Smooth muscle cell (in vitro differentiated cells): ENCODE results near the gene PIEZO2. TPM values are rescaled to one million over a fixed set of nuclear protein-coding genes. Genes with fewer than 3 reads are reported as not detected.

Experiments
- DNase-seq: peaks from one replicate; lab custom pipeline; 2025; ENCODE audit not compliant: unreplicated experiment; lab: John Stamatoyannopoulos, UW
- H2AFZ ChIP-seq: fragments of 200-600 bp; sonication (generic); 2 replicates; pipeline ENCODE4 v1.6.0; 2016; ENCODE audit warnings: antibody characterized with exemption, low read depth, mild to moderate bottlenecking
- H3F3A ChIP-seq: fragments of 200-600 bp; sonication (generic); 2 replicates; pipeline ENCODE4 v1.6.0; 2017; ENCODE audit warnings: antibody characterized with exemption, low read depth
- H3K27ac ChIP-seq: fragments of 200-600 bp; sonication (generic); 2 replicates; pipeline ENCODE4 v1.5.1; 2016; ENCODE audit warnings: low read depth, mild to moderate bottlenecking
- H3K27me3 ChIP-seq: fragments of 200-600 bp; sonication (generic); 2 replicates; pipeline ENCODE4 v1.6.1; 2016; ENCODE audit warnings: low read depth, mild to moderate bottlenecking
- H3K36me3 ChIP-seq: fragments of 200-600 bp; sonication (generic); 2 replicates; pipeline ENCODE4 v1.5.1; 2016; ENCODE audit warnings: low read depth
- H3K4me1 ChIP-seq: fragments of 200-600 bp; sonication (generic); 2 replicates; pipeline ENCODE4 v1.5.1; 2016; ENCODE audit warnings: low read depth
- H3K4me2 ChIP-seq: fragments of 200-600 bp; sonication (generic); 2 replicates; pipeline ENCODE4 v1.6.0; 2016; ENCODE audit warnings: mild to moderate bottlenecking
- H3K4me3 ChIP-seq: fragments of 200-600 bp; sonication (generic); 2 replicates; pipeline ENCODE4 v1.5.1; 2016; ENCODE audit warnings: mild to moderate bottlenecking
- H3K79me2 ChIP-seq: fragments of 200-600 bp; sonication (generic); 2 replicates; pipeline ENCODE4 v1.6.0; 2016; ENCODE audit warnings: low read depth, mild to moderate bottlenecking
- H3K9ac ChIP-seq: fragments of 200-600 bp; sonication (generic); 2 replicates; pipeline ENCODE4 v1.6.0; 2016; ENCODE audit warnings: low read depth
- H3K9me3 ChIP-seq: fragments of 200-600 bp; sonication (generic); replicated peaks from 2 replicates; pipeline ENCODE4 v1.5.1; 2016; ENCODE audit warnings: low read depth
- H4K20me1 ChIP-seq: fragments of 200-600 bp; sonication (generic); 2 replicates; pipeline ENCODE4 v1.6.0; 2016; ENCODE audit warnings: low read depth
- CTCF ChIP-seq: fragments of 200-600 bp; sonication (generic); IDR thresholded peaks from 2 replicates; pipeline ENCODE4 v1.5.1; 2017; ENCODE audit warnings: borderline replicate concordance, mild to moderate bottlenecking, antibody characterized with exemption; ENCODE audit not compliant: insufficient read depth, poor library complexity, severe bottlenecking
- WGBS: methylation state at CpG from one replicate; pipeline ENCODE4 v1.1.7; 2016; ENCODE audit warnings: low lambda C conversion rate; 5-methylcytosine and 5-hydroxymethylcytosine counted together
- polyA plus RNA-seq: library from polyadenylated mRNA; unstranded; fragments of >200 nt; fragmentation: Nextera tagmentation; extraction: Ambion mirVana; gene quantifications from 2 replicates; pipeline ENCODE4 v1.2.1, GENCODE V29; 2016
- total RNA-seq: library from RNA; depleted of rRNA; stranded (reverse); fragments of >200 nt; gene quantifications from 2 replicates; pipeline ENCODE4 v1.2.3, GENCODE V29; 2014

Gene PIEZO2
- total and polyA plus RNA-seq, 2 experiments from 2014 or later = 1.3 to 4.7 TPM

DNA sequence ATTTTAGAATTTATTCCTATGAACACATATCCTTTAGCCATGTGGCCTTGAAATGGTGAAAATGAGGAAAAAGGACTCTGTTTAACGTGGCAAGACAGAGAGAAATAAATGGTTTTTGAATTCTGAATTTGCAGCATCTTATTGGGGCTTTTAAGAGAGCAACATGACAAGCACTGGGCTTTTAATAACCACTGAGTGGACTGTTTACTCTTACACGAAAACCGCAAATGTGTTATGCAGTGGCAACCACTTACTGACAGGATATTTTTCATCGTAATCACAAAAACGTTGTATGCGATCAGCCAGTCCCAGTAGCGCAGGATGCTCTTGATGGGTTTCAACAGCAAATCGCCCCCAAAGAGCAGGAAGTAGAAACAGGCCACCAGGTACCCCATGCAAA lies 397.0 kb downstream of the PIEZO2 start:
- Histone ChIP-seq H3K4me1 (peaks cover 8% of the 10 kb centered on the region), H3K9me3 (no peaks in the 10 kb centered on the region), H3K36me3 (no peaks in the 10 kb centered on the region), H4K20me1 (no peaks in the 10 kb centered on the region), H3K4me3 (no peak overlapping the region), H3K9ac (no peak overlapping the region), H3K27ac (no peak overlapping the region), H2AFZ (no peak overlapping the region), H3K4me2 (no peak overlapping the region), H3K27me3 (no peaks in the 10 kb centered on the region), H3K79me2 (no peaks in the 10 kb centered on the region), H3F3A (peaks cover 5% of the 10 kb centered on the region)
- no peak for DNase-seq
- TF ChIP-seq CTCF = no peak
- 62% methylated on average over 8 of the region's 8 CpGs for WGBS

DNA sequence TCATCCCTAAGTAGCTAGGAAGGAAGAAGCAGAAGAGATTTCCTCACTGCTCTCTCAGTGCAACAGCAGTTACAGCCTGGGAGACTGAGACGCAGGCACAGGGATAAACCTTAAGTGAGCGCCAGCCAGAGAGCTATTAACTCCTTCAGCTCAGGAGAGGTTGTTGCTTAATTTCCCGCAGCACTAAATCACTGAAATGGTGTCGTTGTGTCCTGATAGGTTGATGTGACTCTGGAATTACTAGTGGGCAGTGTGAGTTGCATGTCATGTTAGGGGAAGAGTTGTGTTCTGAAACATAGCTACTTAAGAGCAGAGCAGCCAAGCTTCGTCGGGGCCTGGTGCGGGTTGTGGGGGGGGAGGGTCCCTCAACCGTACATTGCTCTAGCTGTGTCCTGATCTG lies 397.7 kb downstream of the PIEZO2 start:
- H3F3A ChIP-seq = peaks cover 5% of the 10 kb centered on the region
- WGBS = 31% methylated on average over 8 of the region's 8 CpGs

GRCh38 chr18:10750191-10751035 lies 399.0 kb downstream of the PIEZO2 start:
- DNase-seq = no peak
- Histone ChIP-seq H3K36me3 (no peaks in the 10 kb centered on the region), H3K4me2 (no peak overlapping the region), H3K27me3 (no peaks in the 10 kb centered on the region), H3K79me2 (no peaks in the 10 kb centered on the region), H3K4me3 (no peak overlapping the region), H3K9ac (no peak overlapping the region), H3K4me1 (peaks cover 8% of the 10 kb centered on the region), H4K20me1 (no peaks in the 10 kb centered on the region), H3F3A (peaks cover 5% of the 10 kb centered on the region), H2AFZ (no peak overlapping the region), H3K9me3 (no peaks in the 10 kb centered on the region), H3K27ac (no peak overlapping the region)
- 80% methylated on average over 5 of the region's 5 CpGs for WGBS
- TF ChIP-seq CTCF = no peak

More for the DNA sequence above, 397.7 kb downstream of the PIEZO2 start:
- no peaks in the 10 kb centered on the region for H3K9me3 ChIP-seq
- H2AFZ ChIP-seq = no peak overlapping the region
- no peak for DNase-seq
- no peak overlapping the region for H3K27ac ChIP-seq
- no peaks in the 10 kb centered on the region for H3K79me2 ChIP-seq
- H3K36me3 ChIP-seq = no peaks in the 10 kb centered on the region
- H4K20me1 ChIP-seq = no peaks in the 10 kb centered on the region
- H3K4me3 ChIP-seq = no peak overlapping the region
- no peak overlapping the region for H3K9ac ChIP-seq
- no peak for TF ChIP-seq CTCF
- H3K4me2 ChIP-seq = peak overlapping the region; percentile 21
- H3K27me3 ChIP-seq = no peaks in the 10 kb centered on the region
- H3K4me1 ChIP-seq = peaks cover 8% of the 10 kb centered on the region

GRCh38 chr18:10748641-10749040 lies 400.7 kb downstream of the PIEZO2 start:
- TF ChIP-seq CTCF = no peak
- no peaks in the 10 kb centered on the region for H3K36me3 ChIP-seq
- H3K27me3 ChIP-seq = no peaks in the 10 kb centered on the region
- DNase-seq = no peak
- no peak overlapping the region for H3K27ac ChIP-seq
- no peaks in the 10 kb centered on the region for H3K9me3 ChIP-seq
- H4K20me1 ChIP-seq = no peaks in the 10 kb centered on the region
- H3K79me2 ChIP-seq = no peaks in the 10 kb centered on the region
- H3K4me2 ChIP-seq = no peak overlapping the region
- 90% methylated on average over 1 of the region's 1 CpG for WGBS
- no peak overlapping the region for H3K9ac ChIP-seq
- H3K4me1 ChIP-seq = peaks cover 8% of the 10 kb centered on the region
- H3K4me3 ChIP-seq = no peak overlapping the region
- no peak overlapping the region for H2AFZ ChIP-seq
- peaks cover 5% of the 10 kb centered on the region for H3F3A ChIP-seq
